Right cardiac atrium (tissue), 5 donors: Measurements from ENCODE around the gene ARHGEF33. TPM values are rescaled to one million over a fixed set of nuclear protein-coding genes. Genes with fewer than 3 reads are reported as not detected.
"Not testable (repeated sequence)": the region's sequence is repeated elsewhere in the genome, so short reads cannot be mapped to it uniquely, and the experiment has no call there.

Source experiments
- ATAC-seq, 2 donors: fragments of 200-7000 bp; cut with Tn5 transposase; one replicate each; pipeline versions ENCODE4 v1.8.0 to v1.9.1; 2020; ENCODE audit warnings: moderate library complexity in 2 of 2, mild to moderate bottlenecking in 1 of 2
- DNase-seq, 3 donors: peaks; one replicate each; pipeline ENCODE4 v3.0.0-alpha.2; 2020
- H3K27ac ChIP-seq: one replicate; pipeline ENCODE4 v1.5.1; 2013; ENCODE audit warnings: mild to moderate bottlenecking, low read length, control low read depth, moderate library complexity
- H3K27me3 ChIP-seq: one replicate; pipeline ENCODE4 v1.6.1; 2013; ENCODE audit not compliant: control insufficient read depth, insufficient read depth
- H3K4me1 ChIP-seq: one replicate; pipeline ENCODE4 v1.6.1; 2013; ENCODE audit warnings: low read length; ENCODE audit not compliant: control insufficient read depth, insufficient read depth
- H3K4me3 ChIP-seq: one replicate; pipeline ENCODE4 v1.5.1; 2013; ENCODE audit warnings: low read length, control low read depth
- H3K9me3 ChIP-seq: one replicate; pipeline ENCODE4 v1.6.1; 2013; ENCODE audit warnings: low read length; ENCODE audit not compliant: control insufficient read depth
- WGBS: extraction: QIAGEN DNeasy Blood & Tissue Kit; methylation state at CpG from one replicate; pipeline ENCODE4 v1.1.7; 2013; 5-methylcytosine and 5-hydroxymethylcytosine counted together
- intact Hi-C, 4 donors: fragments of 100-400 bp; cut with DNase I; formaldehyde crosslinking; loops; one replicate each; pipeline versions ENCODE4 v1.11.0 to v1.14.0; 2022 to 2023
- polyA plus RNA-seq: library from polyadenylated mRNA; stranded (reverse); fragments of 200-250 nt; gene quantifications from one replicate; pipeline ENCODE4 v1.2.3, GENCODE V29; 2013
- total RNA-seq, 4 donors: library from RNA; stranded (reverse); fragmentation: NEBNext Ultra II Directional; extraction: Animal tissue kit (Norgen Biotek cat#: 25700); gene quantifications; one replicate each; pipeline ENCODE4 v1.2.1, GENCODE V29; 2021
- donor health status: healthy with polysubstance abuse.
- donor health status: DM: no; HTN: yes; CAD: no.
- donor health status: DM: no; HTN: no; CAD: no.
- donor health status: DM: no; HTN: yes; CAD: no; lungs with severe emphysema.
- donor health status: DM: yes; HTN: yes; CAD: no.

Gene ARHGEF33
- total and polyA plus RNA-seq, 5 donors, result 0.29 to 1.5 (median 0.41) TPM

DNA sequence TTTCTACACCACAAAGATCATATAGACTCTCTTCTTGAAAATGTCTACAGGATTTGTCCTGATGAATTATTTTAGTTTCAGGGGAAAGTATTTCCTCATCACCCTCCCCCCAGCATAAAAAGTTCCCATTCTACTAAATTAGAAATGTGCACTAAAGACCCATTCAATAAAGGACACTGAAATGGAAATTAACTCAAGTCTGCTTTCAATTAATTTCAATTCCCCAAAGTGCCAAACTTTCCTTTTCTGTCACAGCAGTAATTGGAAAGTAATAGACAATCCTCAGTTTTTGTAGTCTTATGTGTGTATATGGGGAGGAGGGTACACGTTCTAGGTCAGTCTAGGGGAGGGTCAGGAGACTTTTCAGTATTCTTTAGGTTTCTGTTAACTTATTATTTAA is 21.5 kb downstream of the ARHGEF33 start:
- 83% methylated on average over 1 of the region's 1 CpG for whole genome bisulfite sequencing
- Histone ChIP-seq H3K4me1 (peaks cover 1% of the 10 kb centered on the region), H3K27ac (no peak overlapping the region), H3K4me3 (no peak overlapping the region), H3K27me3 (no peaks in the 10 kb centered on the region), H3K9me3 (no peaks in the 10 kb centered on the region)
- intact Hi-C loops, result no loop called here
- DNase-seq (no peak), ATAC-seq (no peak)

DNA sequence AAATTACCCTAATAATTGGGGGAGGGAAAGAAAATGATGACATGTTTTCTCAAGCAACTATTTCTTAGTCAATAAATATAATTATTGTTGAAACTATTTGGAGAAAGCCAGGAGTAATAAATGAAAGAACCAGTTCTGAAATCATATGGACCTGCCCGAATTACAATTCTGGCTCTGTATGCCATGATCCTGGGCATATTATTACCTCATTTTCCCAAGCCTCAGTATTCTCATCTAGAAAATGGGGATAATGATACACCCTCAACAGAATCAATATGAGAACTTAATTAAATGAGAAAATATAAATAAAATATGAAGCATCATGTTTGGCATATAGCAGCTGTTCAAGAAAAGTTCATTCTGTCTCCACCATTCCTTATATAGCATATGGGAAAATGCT is 22.9 kb downstream of the ARHGEF33 start:
- Histone ChIP-seq H3K27me3 (no peaks in the 10 kb centered on the region), H3K9me3 (no peaks in the 10 kb centered on the region), H3K27ac (no peak overlapping the region), H3K4me3 (no peak overlapping the region), H3K4me1 (peaks cover 1% of the 10 kb centered on the region)
- ATAC-seq (no peak), DNase-seq (no peak)
- intact Hi-C loops, result no loop called here
- 97% methylated on average over 1 of the region's 1 CpG for WGBS

DNA sequence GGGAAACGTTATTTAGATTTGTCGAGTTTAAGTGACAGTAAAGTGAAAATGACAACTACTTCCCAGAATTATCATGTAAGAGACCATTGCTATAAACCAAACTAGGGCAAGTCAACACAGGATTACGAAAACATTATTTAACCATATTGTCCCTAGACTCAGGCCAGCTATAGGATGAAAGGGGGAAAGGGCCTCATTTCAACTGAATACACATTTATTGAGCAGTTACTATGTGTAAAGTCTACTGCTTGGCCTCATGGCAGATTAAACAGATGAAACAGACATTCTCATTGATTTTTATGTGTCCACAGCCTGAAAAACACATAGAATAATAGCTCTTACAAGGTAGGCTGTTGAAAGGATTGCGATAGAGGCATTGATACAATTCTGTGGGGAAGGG is 32.7 kb downstream of the ARHGEF33 start:
- no peak overlapping the region for H3K27ac ChIP-seq
- 91% methylated on average over 4 of the region's 4 CpGs for WGBS
- no peaks in the 10 kb centered on the region for H3K27me3 ChIP-seq
- no peaks in the 10 kb centered on the region for H3K4me1 ChIP-seq
- H3K4me3 ChIP-seq, result no peak overlapping the region
- no peak for DNase-seq
- H3K9me3 ChIP-seq, result no peaks in the 10 kb centered on the region
- no peak for ATAC-seq
- intact Hi-C loops, result no loop called here

DNA sequence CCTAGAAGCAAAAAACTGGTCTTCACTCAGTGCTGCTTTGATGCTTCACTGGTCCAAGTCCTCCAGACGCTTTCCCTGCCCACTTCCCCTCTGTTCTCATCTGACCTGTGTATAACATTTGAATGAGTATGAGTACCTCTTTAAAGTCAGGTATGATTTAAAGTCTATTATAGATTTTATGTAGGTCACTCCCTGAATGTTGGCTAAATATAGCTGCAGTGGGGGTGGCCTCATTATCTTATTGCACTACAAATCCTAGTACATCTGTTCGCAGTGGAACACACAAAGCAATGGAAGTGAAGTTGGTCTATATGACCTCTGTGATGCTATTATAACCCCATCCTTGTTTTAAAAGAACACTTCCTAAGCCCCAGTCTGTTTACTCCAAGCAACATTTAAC is 33.2 kb downstream of the ARHGEF33 start:
- ATAC-seq (no peak), DNase-seq (no peak)
- no peaks in the 10 kb centered on the region for H3K27me3 ChIP-seq
- H3K27ac ChIP-seq, result no peak overlapping the region
- WGBS, result 79% methylated on average over 2 of the region's 2 CpGs
- no peaks in the 10 kb centered on the region for H3K4me1 ChIP-seq
- no peak overlapping the region for H3K4me3 ChIP-seq
- intact Hi-C loops, result no loop called here
- no peaks in the 10 kb centered on the region for H3K9me3 ChIP-seq

DNA sequence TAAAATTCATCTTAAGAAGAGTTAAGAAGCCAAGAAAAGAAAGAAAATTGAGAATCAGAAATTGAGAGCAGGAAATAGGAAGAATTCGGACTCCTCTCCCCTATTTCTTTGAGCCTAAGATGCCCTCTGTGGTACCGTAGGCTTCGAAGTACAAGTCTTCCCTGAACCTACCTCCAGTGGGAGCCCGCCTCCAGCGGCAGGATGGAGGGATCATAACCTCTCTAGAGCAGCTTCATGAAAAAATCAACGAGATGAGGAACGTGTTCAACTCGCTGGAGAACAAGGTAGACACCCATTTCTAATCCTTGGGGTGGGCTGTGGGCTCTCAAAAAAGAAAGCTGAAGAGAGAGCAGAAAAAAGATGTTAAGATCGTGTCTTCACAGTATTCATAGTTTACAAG is 36.3 kb downstream of the ARHGEF33 start:
- intact Hi-C loops, result no loop called here
- ATAC-seq, result no peak
- no peak for DNase-seq
- 62% methylated on average over 9 of the region's 9 CpGs for WGBS
- no peaks in the 10 kb centered on the region for H3K4me1 ChIP-seq
- H3K27me3 ChIP-seq, result no peaks in the 10 kb centered on the region
- no peak overlapping the region for H3K4me3 ChIP-seq
- no peak overlapping the region for H3K27ac ChIP-seq
- H3K9me3 ChIP-seq, result no peaks in the 10 kb centered on the region

DNA sequence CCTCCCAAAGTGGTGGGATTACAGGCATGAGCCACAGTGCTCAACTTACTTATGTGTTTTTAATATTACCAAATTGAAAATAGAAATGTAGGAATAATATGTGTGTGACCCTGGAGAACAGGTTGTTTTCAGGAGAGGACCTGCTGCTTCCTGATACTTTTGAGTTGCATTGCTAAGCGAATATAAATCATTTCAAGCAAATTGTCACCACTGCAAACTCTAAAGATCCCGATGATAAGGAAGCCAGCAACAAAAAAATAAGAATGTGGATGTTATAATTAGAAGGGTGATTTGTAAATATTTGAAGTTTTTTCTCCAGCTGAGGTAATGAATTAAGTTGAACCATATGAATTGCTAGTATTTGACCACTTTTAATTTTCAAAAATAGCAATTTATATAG is 40.9 kb downstream of the ARHGEF33 start:
- no peak for ATAC-seq
- intact Hi-C loops, result no loop called here
- WGBS, result 88% methylated on average over 2 of the region's 2 CpGs
- Histone ChIP-seq H3K9me3 (no peaks in the 10 kb centered on the region), H3K4me1 (no peaks in the 10 kb centered on the region), H3K27me3 (no peaks in the 10 kb centered on the region), H3K4me3 (no peak overlapping the region), H3K27ac (no peak overlapping the region)
- no peak for DNase-seq

DNA sequence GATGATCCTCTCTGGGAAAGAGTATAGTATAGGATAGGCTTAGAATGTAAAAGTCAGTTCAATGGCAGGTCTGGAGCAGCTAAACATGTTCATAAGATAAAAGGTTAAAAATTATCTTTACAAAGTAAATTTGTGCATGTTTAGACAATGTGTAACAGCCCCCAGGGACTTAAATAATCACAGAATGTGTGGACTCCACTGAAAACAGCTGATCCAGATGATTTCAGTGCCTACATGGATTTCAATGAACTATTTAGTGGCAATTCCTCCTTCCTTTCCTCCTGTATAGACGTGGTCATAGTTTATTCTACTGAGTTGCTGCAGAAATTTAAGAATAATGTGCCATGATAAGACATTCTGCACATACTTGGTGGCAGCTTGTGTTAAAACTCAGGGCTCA is 42.9 kb downstream of the ARHGEF33 start:
- Histone ChIP-seq H3K4me3 (no peak overlapping the region), H3K27ac (no peak overlapping the region), H3K9me3 (no peaks in the 10 kb centered on the region), H3K4me1 (no peaks in the 10 kb centered on the region), H3K27me3 (no peaks in the 10 kb centered on the region)
- DNase-seq (no peak), ATAC-seq (no peak)
- 13% methylated on average over 1 of the region's 1 CpG for WGBS
- intact Hi-C loops, result no loop called here

DNA sequence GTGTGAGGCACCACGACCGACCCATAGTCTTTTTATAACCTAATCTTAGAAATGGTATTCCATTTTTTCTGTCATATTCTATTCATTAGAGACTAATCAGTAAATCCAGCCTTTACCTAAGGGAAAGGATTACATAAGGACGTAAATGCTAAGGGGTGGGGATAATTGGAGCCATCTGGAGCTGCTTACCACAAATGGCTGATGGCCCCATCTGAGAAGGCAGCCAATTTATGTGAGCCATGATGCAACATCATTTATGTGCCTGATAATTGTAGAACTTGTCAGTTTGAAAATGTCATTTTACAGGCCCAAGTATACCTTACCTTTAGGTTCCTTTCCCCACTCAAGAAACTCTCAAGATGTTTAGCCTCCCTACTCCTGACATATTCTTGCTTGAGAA is 44.0 kb downstream of the ARHGEF33 start:
- Histone ChIP-seq H3K27ac (no peak overlapping the region), H3K27me3 (no peaks in the 10 kb centered on the region), H3K9me3 (no peaks in the 10 kb centered on the region), H3K4me1 (no peaks in the 10 kb centered on the region), H3K4me3 (no peak overlapping the region)
- 88% methylated on average over 3 of the region's 3 CpGs for WGBS
- intact Hi-C loops, result no loop called here
- no peak for DNase-seq
- no peak for ATAC-seq

DNA sequence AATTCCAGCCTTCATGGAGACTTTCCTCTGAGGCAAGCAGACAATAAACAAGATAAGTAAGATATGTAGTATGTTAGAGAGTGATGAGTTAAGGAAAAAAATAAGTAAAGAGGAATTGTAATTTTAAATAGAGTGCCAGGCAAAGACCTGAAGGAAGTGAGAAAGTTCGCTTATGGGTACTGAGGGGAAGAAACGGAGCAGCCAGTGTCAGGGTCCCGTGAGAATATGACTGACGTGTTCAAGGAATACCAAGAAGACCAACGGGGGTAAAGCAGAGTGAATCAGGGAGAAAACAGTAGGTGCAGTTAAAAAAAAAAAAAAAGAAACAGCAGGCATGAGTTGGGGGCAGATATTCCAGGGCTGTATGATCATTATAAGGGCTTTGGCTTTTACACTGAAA is 45.1 kb downstream of the ARHGEF33 start:
- WGBS, result 67% methylated on average over 5 of the region's 5 CpGs
- intact Hi-C loops, result no loop called here
- Histone ChIP-seq H3K27me3 (no peaks in the 10 kb centered on the region), H3K27ac (no peak overlapping the region), H3K4me3 (no peak overlapping the region), H3K4me1 (no peaks in the 10 kb centered on the region), H3K9me3 (no peaks in the 10 kb centered on the region)
- ATAC-seq (no peak), DNase-seq (no peak)

DNA sequence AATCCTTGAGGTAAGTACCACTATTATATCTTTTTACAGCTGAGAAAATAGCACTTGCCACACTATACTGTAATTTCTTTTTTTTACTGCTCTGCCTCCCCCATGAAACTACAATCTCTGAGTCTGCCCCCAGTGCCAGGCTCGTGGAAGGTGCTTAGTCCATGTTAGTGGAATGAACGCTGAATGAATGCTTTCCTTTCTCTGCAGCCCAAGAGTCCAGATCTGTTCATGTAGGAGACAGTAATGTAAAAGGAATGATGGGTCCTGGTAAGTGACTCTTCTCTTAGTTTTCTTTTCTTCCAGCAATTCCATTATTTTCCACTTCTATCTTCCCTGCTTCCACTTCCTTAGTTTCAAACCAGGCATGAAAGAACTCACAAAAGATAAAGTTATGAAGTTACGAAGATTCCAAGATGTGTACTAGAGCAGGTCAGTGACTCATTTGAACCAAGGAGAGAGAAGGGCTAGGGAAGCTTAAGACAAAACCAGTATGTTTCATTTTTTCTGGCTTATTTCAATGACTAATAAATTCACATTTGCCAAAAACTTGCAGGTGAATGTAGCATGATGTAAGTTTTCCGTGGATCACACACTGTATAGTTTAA is 46.0 kb downstream of the ARHGEF33 start:
- 88% methylated on average over 4 of the region's 4 CpGs for WGBS
- H3K4me3 ChIP-seq, result no peak overlapping the region
- intact Hi-C loops, result no loop called here

DNA sequence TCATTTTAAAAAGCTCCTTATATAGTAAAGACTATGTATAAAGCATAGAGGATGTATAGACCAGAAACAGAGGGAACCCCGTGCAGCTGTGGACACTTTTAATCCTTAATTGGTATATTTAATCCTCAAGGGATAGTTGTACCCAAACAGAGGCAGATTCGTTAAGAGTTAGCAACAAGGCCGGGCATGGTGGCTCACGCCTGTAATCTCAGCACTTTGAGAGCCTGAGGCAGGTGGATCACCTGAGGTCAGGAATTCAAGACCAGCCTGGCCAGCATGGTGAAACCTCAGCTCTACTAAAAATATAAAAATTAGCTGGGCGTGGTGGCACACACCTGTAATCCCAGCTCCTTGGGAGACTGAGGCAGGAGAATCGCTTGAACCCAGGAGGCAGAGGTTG is 46.8 kb downstream of the ARHGEF33 start:
- H3K4me1 ChIP-seq, H3K9me3 ChIP-seq, H3K27ac ChIP-seq, DNase-seq, intact Hi-C loops, ATAC-seq, H3K4me3 ChIP-seq, H3K27me3 ChIP-seq: not testable (repeated sequence)
- WGBS, result 93% methylated on average over 6 of the region's 6 CpGs

More for the DNA sequence above, 46.0 kb downstream of the ARHGEF33 start:
- ATAC-seq (no peak), DNase-seq (no peak)
- H3K27me3 ChIP-seq, result no peaks in the 10 kb centered on the region
- no peaks in the 10 kb centered on the region for H3K9me3 ChIP-seq
- H3K4me1 ChIP-seq, result no peaks in the 10 kb centered on the region
- no peak overlapping the region for H3K27ac ChIP-seq

DNA sequence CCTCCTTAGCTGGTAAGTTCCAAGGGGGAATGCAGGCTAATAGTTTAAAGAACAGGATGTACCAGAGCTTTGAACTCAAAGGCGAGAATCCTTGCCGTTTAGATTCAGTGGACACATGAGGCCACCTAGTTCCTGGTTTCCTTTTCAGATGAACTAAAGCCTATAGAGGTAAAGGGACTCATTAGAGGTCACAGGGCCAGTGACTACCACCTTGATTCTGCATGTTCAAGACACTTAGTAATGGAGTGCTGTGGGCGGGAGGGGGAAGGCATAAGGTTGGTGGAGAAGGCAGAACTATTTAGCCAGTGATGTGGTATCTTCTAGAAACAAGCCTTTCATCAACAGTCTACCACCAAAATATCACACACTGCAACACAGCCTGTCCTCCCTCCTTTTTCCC is 47.9 kb downstream of the ARHGEF33 start:
- WGBS, result 78% methylated on average over 3 of the region's 3 CpGs
- DNase-seq (no peak), ATAC-seq (no peak)
- intact Hi-C loops, result no loop called here
- H3K9me3 ChIP-seq, result no peaks in the 10 kb centered on the region
- H3K27me3 ChIP-seq, result no peaks in the 10 kb centered on the region
- H3K4me3 ChIP-seq, result no peak overlapping the region
- no peaks in the 10 kb centered on the region for H3K4me1 ChIP-seq
- no peak overlapping the region for H3K27ac ChIP-seq
